Panc1 (cell line): ENCODE measurements around the gene CLNK. TPM values are rescaled to one million over a fixed set of nuclear protein-coding genes. Genes with fewer than 3 reads are reported as not detected.

Experiments used
- ATAC-seq: fragments of 200-7000 bp; cut with Tn5 transposase; 2 replicates; pipeline ENCODE4 v1.9.1; 2020; ENCODE audit warnings: mild to moderate bottlenecking, moderate library complexity
- BruUV-seq: library from RNA; stranded (reverse); fragments of 400-500 nt; replicated peaks from 2 replicates; lab custom pipeline; 2021; lab: Mats Ljungman, UMichigan
- CTCF ChIA-PET: fragments of 300-600 bp; sonication (Branson Sonifier 250); formaldehyde crosslinking; loops from one replicate; lab custom pipeline; 2022; ENCODE audit warnings: antibody characterized with exemption; lab: Charles Lee
- POLR2A ChIA-PET: fragments of 300-600 bp; sonication (Branson Sonifier 250); formaldehyde crosslinking; loops from one replicate; lab custom pipeline; 2022; ENCODE audit warnings: antibody characterized with exemption; lab: Charles Lee
- DNase-seq: peaks from one replicate; pipeline ENCODE4 v3.0.0-alpha.2; 2010; ENCODE audit warnings: low read depth, low spot score
- H3K27ac ChIP-seq: 2 replicates; pipeline ENCODE4 v1.5.1; 2011; ENCODE audit warnings: mild to moderate bottlenecking, low read length, inconsistent platforms
- H3K27me3 ChIP-seq: fragments of 200-500 bp; sonication (Bioruptor generic); 2 replicates; pipeline ENCODE4 v1.6.0; 2014; ENCODE audit warnings: low read length, inconsistent platforms; ENCODE audit not compliant: control insufficient read depth, insufficient read depth
- H3K36me3 ChIP-seq: fragments of 200-500 bp; sonication (Bioruptor generic); 2 replicates; pipeline ENCODE4 v1.5.1; 2014; ENCODE audit warnings: inconsistent platforms, mild to moderate bottlenecking, low read length, moderate library complexity; ENCODE audit not compliant: control insufficient read depth, insufficient read depth
- H3K4me1 ChIP-seq: 2 replicates; pipeline ENCODE4 v1.5.1; 2011; ENCODE audit warnings: inconsistent platforms, mild to moderate bottlenecking, low read length, moderate library complexity; ENCODE audit not compliant: control insufficient read depth, insufficient read depth
- H3K4me3 ChIP-seq, 2 experiments: 2 replicates each; pipeline ENCODE4 v1.5.1; 2011 to 2012; ENCODE audit warnings: low read depth in 2 of 2, low read length in 2 of 2, mild to moderate bottlenecking in 2 of 2, inconsistent platforms in 1 of 2, moderate library complexity in 1 of 2
- H3K9me3 ChIP-seq: fragments of 200-500 bp; sonication (Bioruptor generic); 2 replicates; pipeline ENCODE4 v1.5.1; 2014; ENCODE audit warnings: low read depth, mild to moderate bottlenecking, inconsistent platforms, low read length, moderate library complexity; ENCODE audit not compliant: control insufficient read depth, insufficient read depth
- CTCF ChIP-seq: fragments of 450-650 bp; IDR thresholded peaks from 2 replicates; pipeline ENCODE4 v1.5.1; 2017; ENCODE audit warnings: mild to moderate bottlenecking
- POLR2AphosphoS5 ChIP-seq: IDR thresholded peaks from 2 replicates; pipeline ENCODE4 v1.6.1; 2012; ENCODE audit warnings: mild to moderate bottlenecking, low read depth, low read length, moderate library complexity
- SIN3A ChIP-seq: IDR thresholded peaks from 2 replicates; pipeline ENCODE4 v1.6.1; 2012; ENCODE audit warnings: low read depth, mild to moderate bottlenecking, low read length, moderate library complexity, borderline replicate concordance; ENCODE audit not compliant: insufficient read depth
- TCF7L2 ChIP-seq: IDR thresholded peaks from 2 replicates; pipeline ENCODE4 v1.6.1; 2011; ENCODE audit warnings: mild to moderate bottlenecking, low read depth, low read length, inconsistent platforms
- in situ Hi-C: cut with HindIII; loops from 2 replicates; pipeline ENCODE4 v1.10.0; 2016; ENCODE audit warnings: low sequenced_read_pairs, low pct_unique_long_range_greater_than_20kb
- intact Hi-C: fragments of 100-400 bp; cut with micrococcal nuclease; formaldehyde crosslinking; loops from one replicate; pipeline ENCODE4 v1.10.0; 2022; ENCODE audit not compliant: unreplicated experiment
- total RNA-seq: library from RNA; stranded (reverse); gene quantifications from one replicate; pipeline ENCODE4 v1.2.1, GENCODE V29; 2021; ENCODE audit not compliant: unreplicated experiment
- TF ChIP-seq, protein P1 (sequence below), 2 experiments: IDR thresholded peaks; 2 replicates each; pipeline ENCODE4 v1.6.1; 2011 to 2012; ENCODE audit warnings: low read depth in 2 of 2, control low read depth in 1 of 2, low read length in 1 of 2, mild to moderate bottlenecking in 1 of 2, moderate library complexity in 1 of 2; ENCODE audit not compliant: insufficient read depth in 1 of 2

Gene CLNK
- total RNA-seq, 1 experiment from 2014 or later = not detected

DNA sequence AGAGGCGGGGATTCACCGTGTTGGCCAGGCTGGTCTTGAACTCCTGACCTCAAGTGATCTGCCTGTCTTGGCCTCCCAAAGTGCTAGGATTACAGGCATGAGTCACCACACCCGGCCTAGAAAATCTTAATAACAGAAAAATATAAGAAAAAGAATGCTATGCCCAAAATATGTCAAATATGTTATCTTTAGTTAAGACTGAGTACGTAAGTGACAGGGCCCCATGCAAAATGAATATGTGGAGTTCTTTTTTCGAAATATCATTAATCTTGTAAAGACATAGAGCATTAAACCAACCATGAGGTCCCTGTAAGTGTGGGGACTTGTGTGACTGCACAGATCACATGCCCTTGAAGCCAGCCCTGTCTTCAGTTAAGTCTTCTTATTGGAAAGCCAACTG lies 218.4 kb downstream of the CLNK start:
- H3K27ac ChIP-seq = no peak overlapping the region
- ChIA-PET POLR2A (no interaction called here), CTCF (no interaction called here)
- TF ChIP-seq, protein P1, sequence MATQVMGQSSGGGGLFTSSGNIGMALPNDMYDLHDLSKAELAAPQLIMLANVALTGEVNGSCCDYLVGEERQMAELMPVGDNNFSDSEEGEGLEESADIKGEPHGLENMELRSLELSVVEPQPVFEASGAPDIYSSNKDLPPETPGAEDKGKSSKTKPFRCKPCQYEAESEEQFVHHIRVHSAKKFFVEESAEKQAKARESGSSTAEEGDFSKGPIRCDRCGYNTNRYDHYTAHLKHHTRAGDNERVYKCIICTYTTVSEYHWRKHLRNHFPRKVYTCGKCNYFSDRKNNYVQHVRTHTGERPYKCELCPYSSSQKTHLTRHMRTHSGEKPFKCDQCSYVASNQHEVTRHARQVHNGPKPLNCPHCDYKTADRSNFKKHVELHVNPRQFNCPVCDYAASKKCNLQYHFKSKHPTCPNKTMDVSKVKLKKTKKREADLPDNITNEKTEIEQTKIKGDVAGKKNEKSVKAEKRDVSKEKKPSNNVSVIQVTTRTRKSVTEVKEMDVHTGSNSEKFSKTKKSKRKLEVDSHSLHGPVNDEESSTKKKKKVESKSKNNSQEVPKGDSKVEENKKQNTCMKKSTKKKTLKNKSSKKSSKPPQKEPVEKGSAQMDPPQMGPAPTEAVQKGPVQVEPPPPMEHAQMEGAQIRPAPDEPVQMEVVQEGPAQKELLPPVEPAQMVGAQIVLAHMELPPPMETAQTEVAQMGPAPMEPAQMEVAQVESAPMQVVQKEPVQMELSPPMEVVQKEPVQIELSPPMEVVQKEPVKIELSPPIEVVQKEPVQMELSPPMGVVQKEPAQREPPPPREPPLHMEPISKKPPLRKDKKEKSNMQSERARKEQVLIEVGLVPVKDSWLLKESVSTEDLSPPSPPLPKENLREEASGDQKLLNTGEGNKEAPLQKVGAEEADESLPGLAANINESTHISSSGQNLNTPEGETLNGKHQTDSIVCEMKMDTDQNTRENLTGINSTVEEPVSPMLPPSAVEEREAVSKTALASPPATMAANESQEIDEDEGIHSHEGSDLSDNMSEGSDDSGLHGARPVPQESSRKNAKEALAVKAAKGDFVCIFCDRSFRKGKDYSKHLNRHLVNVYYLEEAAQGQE (IDR thresholded peaks at IDR 0.05; ENCODE audit: insufficient read depth in 1 of 2, low read depth in 2 of 2, low read length in 1 of 2) = no peak
- TF ChIP-seq CTCF (no peak), POLR2AphosphoS5 (no peak), SIN3A (no peak), TCF7L2 (no peak)
- H3K4me3 ChIP-seq = no peak overlapping the region
- H3K9me3 ChIP-seq = no peaks in the 10 kb centered on the region
- in situ Hi-C loops = no loop called here
- intact Hi-C loops = no loop called here
- BruUV-seq = no TSS peak
- DNase-seq (no peak), ATAC-seq (no peak)
- H3K4me1 ChIP-seq = no peaks in the 10 kb centered on the region
- no peaks in the 10 kb centered on the region for H3K36me3 ChIP-seq
- H3K27me3 ChIP-seq = no peaks in the 10 kb centered on the region

GRCh38 chr4:10462876-10463275 lies 221.7 kb downstream of the CLNK start:
- H3K4me3 ChIP-seq = no peak overlapping the region
- H3K36me3 ChIP-seq = no peaks in the 10 kb centered on the region
- ChIA-PET CTCF (no interaction called here), POLR2A (no interaction called here)
- TF ChIP-seq TCF7L2 = no peak
- no peak for TF ChIP-seq CTCF
- TF ChIP-seq, protein P1 (IDR thresholded peaks at IDR 0.05; ENCODE audit: insufficient read depth in 1 of 2, low read depth in 2 of 2, low read length in 1 of 2) = no peak
- no peak for TF ChIP-seq POLR2AphosphoS5
- TF ChIP-seq SIN3A = no peak
- in situ Hi-C loops = no loop called here
- DNase-seq (no peak), ATAC-seq (no peak)
- no TSS peak for BruUV-seq
- H3K4me1 ChIP-seq = no peaks in the 10 kb centered on the region
- H3K27ac ChIP-seq = no peak overlapping the region
- no peaks in the 10 kb centered on the region for H3K27me3 ChIP-seq
- intact Hi-C loops = no loop called here
- H3K9me3 ChIP-seq = no peaks in the 10 kb centered on the region
